ENCODE measurements around the gene GCM1.

The GCM1 gene

DNA sequence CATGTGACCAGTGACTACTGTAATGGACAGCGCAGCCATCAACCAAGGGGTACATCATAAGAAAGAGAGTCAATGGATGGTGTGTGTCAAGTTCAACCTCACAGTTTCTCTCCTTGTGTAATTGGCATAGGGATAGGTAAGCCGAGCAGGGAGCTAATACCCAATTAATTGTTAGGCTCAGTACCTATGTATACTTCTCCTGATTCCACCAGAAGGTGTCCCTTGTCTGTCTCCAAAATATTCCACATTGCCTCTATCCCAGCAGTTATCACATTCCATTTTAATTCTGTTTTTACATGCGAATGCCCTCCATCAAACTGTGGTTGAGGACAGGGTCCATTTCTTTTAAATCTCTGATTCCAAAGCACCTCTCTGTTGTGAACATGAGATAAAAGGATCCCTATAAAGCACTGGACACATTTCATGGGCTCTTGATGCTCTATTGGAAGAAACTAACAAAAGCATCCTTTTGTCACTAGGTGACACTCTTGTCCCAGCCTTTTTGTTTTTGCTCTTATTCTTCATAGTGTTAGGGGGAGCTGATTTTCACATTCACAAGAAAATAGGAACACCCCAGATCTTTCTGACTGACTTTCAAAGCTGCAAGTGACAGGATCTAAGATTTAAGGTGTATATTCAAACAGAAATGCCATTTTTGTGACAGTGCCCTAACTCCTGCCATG is 44.5 kb downstream of the GCM1 start:
- DNase-seq = no peak

DNA sequence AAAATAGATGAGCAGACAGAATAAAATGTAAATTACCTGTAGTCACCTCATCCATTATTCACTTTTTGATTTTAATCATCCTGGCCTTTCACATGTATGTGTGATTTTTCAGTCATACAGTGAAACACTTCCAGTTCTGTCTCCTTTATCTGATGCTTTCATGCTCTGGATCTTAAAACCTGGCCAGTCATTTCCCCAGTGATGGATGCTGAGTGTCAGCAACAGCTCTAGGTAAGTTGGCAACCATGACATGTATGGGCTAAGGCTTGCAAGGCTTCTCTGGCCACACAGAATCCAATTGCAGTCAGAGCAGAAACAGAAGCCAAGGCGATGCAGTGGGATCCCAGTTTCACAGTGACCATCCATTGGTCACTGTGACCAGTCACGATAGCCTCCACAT is 47.6 kb downstream of the GCM1 start:
- no peak for DNase-seq

DNA sequence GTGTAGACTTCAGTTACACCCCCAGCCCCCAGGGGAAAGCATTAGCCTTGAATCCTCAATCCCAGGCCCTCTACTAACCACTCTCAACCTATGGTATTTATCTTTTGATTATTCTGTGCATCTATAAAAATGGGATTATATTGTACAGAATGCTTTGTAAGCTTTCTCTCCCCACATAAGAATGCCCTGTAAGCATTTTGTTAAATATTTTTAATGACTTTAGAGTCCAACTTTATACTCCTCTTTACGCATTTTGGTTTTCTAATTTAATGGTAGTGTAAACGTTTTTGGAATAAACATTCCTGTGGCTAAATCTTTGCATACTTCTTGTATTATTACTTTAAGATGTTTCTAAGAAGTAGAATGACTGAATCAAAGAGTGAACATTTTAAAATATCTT is 48.1 kb downstream of the GCM1 start:
- no peak for DNase-seq

DNA sequence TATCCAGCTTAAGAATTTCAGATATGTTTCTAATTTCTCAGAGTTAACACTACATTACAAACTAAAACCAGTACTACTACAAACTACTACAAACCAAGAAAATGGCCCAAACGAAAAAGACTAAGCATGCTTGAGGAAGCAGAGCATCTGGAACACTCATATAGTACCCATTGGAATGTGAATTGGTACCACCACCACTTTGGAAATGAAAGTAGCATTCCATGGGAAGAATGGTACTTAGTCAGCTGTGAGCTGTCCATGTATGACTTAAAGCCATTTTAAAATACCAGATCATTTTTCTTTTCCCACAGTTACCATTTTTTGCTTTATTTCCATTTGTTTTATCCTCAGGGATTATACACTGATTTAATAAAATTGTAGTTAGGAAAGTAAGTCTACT is 52.9 kb downstream of the GCM1 start:
- no peak for DNase-seq

DNA sequence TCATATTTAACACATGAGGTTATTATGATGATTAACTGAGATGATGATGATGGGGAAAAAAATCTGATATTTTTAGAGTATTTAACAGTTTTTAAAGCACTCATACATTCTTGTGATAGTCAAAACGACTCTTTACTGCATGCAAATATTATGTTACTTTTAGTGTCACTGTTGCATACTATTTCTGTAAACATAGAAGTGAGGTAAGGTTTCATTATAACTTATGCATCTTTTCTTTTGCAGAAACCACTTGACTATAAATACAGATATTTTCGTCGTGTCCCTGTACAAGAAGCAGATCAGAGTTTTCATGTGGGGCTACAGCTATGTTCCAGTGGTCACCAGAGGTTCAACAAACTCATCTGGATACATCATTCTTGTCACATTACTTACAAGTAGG is 53.4 kb downstream of the GCM1 start:
- DNase-seq = no peak

DNA sequence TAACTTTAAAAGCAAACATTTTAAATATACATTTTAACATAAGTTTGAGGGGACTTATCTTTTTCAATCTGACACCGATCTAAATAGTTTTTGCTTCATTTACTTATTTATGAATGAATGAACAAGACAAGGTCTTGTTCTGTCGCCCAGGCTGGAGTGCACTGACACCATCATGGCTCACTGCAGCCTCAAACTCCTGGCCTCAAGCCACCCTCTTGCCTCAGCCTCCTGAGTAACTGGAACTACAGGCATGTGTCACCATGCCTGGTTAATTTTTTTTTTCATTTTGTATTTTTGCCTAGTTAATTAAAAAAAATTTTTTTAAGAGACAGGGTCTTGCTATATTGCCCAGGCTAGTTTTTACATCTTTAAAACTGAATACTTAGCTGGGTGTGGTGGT is 58.1 kb downstream of the GCM1 start:
- no peak for DNase-seq

DNA sequence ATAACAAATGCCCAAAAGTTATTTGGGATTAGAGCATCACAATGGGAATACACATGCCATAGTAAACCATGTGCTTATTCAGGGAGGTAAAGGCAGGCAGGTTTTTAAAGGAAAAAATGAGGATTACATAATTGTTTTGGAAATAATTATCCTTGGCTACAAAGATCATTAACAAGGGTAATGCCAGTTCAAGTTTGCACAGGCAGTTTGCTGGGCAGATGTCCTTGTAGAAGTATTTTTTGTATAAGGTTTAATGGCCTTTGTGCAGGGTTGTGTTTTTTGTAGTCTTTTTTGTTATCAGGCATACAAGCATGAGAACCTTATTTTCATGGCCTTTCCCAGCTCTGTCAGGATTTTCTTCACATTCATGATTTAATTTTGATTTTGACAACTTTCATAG is 58.7 kb downstream of the GCM1 start:
- DNase-seq = no peak

DNA sequence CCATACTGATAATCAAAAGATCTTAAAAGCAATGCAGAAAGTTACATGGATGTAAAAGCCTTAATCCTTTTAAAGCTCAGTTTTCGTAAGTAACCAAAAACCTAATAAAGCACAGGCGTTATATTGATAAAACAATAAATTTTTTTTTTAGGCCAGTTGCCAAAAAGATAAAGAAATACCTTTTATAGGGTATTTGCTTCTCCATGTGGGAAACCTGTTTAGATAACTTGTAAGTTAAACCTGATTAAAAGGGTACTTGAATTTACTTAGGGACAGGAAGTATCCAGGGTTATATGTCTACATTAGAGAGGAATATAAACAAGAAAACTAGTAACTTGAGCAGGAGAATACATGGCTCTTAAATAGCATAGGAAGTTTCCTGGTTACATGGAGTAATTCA is 62.3 kb downstream of the GCM1 start:
- no peak for DNase-seq

DNA sequence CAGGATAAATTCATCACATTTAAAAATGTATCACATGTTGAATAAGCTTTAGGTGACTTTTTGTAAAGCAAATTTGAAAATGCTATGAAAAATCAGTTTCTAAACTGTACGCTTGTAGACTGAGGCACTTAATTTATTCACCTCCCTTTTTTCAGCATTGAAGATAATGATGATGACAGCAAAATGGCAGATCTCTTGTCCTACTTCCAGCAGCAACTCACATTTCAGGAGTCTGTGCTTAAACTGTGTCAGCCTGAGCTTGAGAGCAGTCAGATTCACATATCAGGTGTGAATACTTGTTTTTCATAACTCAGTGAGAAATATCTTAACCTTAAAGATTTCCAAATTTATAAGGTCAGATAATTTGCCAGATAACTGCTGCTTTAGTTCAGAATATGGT is 67.8 kb downstream of the GCM1 start:
- DNase-seq = no peak

Measured in NCI-H1694 (cell line).